ENCODE measurements around the gene DXO.
A peak's percentile ranks its signal among the peaks of the same experiment; 100 is the strongest.
"Not testable (repeated sequence)": the region's sequence is repeated elsewhere in the genome, so short reads cannot be mapped to it uniquely, and the experiment has no call there.

The DXO gene

DNA sequence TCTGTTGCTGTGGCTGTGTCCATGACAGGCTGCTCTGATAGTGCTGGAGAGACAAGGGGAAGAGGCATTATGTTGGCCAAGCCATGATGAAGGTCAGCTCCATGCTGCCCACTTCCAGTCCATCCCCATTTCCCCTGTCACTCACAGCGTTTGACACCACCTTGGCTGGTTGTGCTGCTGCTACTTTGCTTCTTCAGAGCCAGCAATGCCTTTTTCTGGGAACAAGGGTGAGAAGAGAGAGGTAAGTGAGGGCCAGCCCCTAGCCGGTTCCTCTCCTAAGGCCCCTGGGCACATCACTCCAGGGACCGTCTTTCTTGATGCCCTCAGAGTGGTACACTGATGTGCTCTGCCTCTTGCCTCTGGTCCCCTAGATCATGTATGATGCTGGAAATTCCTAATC lies 15.1 kb downstream of the DXO start:
- no peak for DNase-seq

DNA sequence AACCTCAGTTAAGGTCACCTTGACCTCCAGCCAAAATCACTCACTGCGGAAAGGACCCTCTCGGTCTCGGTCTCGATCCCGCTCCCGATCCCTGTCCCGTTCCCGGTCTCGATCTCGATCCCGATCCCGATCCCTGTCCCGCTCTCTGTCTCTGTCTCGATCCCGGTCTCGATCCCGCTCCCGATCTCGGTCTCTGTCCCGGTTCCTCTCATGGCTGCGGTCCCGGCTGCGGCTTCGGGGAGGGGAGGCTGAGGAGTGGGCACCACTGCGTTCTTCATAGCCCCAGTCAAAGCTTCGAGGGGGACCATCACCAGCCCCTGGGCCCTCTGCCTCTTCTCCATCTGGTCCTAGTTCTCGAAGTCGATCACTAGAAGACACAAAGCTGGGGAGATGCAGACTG lies 17.4 kb downstream of the DXO start:
- DNase-seq, result no peak

DNA sequence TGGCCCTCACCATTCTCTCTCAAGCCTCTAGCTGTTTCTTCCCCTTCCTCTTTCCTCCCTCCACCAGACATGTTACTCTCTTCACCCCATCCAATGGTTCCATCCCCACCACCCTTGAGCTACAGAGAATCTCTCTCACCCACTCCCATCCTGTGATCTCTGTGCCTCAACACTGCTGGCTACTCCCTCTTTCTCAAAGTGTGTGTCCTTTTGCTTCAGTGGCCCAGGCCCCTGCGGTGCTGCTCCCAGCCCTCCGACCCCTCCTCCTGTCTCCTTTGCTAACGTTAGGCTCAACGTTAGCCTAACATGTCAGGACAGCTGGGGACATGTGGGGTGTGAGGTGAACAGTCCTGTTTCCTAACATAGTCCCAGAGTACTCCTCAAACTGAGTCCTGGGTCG lies 19.0 kb downstream of the DXO start:
- DNase-seq, result no peak

DNA sequence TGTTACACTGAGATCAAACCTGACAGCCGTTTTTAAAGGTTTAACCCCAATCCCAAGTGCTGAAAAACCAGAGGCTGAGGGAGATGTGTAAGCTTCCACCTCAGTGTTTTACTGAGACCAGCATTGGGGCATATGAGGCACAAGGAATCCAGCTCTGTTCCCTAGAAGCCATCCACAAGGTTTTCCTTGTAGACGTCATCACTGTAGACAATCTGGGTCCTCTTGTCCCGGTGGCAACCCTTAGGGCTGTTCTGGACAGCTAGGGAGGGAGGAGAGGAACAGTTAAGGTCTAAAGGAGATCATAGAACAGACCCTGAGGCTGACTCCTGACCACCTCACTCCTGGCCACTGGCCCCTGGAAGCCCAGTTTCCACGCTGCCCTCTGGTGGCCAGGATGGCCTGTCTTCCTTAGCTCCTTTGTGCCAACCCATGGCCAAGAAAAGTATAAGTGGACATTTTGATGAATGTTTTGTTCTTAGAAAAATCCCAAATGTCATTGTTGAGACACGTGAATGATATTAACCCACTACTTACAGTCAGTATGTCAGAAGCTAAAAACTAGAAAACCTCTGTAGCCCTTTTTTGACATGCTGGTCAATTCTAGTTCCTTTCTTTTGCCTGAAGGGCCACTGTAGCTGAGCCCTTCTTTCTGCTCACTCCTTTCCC lies 19.7 kb downstream of the DXO start:
- DNase-seq, result peak; percentile 46

DNA sequence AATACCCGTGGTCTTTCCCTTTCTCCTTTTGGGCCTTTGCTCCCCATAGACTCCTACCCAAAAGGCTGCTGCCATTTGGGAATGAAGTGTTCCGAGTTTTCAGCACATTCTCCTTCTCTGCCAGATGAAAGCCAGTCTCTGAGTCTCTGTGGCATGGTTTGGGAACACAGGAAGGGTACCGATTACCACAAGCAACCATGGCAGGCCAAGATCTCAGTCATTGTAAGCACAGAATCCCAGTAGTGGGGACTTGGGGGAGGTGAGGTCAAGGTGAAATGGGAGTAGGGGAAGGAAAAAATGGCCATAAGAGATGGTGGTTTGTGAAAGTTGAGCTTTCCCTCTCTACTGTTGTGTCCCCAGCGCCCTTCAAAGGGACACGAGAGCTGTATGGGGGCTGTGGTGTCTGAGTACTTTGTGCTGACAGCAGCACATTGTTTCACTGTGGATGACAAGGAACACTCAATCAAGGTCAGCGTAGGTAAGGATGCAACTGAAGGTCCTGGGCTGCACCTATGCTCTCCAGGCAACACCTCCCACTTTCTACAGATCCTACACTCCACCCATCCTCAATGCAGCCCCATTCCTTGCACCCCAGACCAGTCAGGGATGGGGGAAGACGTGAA lies 21.9 kb downstream of the DXO start:
- no peak for DNase-seq

DNA sequence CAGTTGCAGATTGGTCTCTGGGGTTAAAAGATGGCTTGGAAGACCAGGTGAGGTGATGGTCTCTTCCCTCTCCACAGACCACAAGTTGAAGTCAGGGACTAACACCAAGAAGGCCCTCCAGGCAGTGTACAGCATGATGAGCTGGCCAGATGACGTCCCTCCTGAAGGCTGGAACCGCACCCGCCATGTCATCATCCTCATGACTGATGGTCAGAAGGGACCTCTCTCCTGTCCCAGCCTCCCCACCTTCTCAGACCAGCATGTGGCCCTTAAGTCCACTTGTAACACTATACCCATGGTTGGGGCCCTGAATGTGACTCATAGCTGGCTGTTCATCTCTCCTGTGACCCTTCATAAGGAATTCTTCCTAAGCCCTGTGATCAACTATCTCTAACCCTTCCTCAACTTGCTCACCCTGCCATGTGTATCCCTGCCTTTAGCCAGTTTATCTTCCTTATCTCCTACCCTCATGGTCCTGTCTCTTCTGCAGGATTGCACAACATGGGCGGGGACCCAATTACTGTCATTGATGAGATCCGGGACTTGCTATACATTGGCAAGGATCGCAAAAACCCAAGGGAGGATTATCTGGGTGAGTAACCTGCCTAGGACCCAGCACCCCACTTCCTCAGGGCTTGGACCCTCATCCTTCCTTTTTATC lies 23.1 kb downstream of the DXO start:
- DNase-seq, result no peak

DNA sequence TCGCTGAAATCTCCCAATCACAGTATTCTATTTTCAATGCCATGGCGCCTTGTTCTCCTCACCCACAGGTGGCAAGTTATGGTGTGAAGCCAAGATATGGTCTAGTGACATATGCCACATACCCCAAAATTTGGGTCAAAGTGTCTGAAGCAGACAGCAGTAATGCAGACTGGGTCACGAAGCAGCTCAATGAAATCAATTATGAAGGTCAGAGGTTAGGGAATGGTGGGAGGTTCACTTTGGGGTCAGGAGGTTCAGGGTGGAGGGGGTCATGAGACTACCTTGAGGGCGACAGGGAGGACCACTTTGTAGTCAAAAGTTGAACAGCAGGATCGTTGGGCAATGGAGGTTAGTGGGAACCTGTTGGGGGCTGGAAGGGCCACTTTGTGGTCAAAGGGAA lies 23.6 kb downstream of the DXO start:
- DNase-seq, result no peak

DNA sequence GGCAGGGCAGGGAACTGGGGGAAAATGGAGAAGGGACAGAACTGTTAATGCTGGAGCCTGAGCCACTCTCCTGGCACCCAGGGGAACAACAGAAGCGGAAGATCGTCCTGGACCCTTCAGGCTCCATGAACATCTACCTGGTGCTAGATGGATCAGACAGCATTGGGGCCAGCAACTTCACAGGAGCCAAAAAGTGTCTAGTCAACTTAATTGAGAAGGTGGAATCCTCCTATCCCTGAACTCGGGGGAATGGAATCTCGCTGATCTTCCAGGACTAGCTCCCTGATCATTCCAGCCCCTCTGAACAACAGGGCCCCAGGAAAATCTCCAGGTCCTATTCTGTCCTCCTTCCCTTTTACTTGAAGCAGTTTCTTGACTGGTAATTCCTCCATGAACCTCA lies 24.1 kb downstream of the DXO start:
- DNase-seq, result no peak

DNA sequence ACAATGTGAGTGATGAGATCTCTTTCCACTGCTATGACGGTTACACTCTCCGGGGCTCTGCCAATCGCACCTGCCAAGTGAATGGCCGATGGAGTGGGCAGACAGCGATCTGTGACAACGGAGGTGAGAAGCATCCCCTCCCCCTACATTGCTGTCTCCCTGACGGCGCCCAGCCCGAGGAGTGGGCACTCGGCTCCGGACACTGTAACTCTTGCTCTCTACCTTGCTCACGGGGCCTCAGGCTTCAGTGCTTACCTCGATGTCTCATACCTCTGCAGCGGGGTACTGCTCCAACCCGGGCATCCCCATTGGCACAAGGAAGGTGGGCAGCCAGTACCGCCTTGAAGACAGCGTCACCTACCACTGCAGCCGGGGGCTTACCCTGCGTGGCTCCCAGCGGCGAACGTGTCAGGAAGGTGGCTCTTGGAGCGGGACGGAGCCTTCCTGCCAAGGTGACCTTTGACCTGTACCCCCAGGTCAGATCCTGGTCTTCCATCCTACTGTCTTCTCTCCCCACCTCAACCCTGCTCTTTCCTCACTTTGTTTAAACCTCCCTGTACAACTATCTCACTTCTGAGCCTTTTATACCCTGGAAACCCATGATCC lies 24.8 kb downstream of the DXO start:
- DNase-seq, result no peak

DNA sequence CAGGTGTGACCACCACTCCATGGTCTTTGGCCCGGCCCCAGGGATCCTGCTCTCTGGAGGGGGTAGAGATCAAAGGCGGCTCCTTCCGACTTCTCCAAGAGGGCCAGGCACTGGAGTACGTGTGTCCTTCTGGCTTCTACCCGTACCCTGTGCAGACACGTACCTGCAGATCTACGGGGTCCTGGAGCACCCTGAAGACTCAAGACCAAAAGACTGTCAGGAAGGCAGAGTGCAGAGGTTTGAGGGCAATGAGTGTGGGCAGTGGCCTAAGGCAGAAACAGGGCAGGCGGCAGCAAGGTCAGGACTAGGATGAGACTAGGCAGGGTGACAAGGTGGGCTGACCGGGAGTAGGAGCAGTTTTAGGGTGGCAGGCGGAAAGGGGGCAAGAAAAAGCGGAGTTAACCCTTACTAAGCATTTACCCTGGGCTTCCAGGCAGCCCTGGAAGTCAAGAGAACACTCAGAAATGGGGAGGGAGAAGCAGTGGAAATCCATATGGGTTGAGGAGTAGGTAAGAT lies 25.5 kb downstream of the DXO start:
- DNase-seq, result no peak

DNA sequence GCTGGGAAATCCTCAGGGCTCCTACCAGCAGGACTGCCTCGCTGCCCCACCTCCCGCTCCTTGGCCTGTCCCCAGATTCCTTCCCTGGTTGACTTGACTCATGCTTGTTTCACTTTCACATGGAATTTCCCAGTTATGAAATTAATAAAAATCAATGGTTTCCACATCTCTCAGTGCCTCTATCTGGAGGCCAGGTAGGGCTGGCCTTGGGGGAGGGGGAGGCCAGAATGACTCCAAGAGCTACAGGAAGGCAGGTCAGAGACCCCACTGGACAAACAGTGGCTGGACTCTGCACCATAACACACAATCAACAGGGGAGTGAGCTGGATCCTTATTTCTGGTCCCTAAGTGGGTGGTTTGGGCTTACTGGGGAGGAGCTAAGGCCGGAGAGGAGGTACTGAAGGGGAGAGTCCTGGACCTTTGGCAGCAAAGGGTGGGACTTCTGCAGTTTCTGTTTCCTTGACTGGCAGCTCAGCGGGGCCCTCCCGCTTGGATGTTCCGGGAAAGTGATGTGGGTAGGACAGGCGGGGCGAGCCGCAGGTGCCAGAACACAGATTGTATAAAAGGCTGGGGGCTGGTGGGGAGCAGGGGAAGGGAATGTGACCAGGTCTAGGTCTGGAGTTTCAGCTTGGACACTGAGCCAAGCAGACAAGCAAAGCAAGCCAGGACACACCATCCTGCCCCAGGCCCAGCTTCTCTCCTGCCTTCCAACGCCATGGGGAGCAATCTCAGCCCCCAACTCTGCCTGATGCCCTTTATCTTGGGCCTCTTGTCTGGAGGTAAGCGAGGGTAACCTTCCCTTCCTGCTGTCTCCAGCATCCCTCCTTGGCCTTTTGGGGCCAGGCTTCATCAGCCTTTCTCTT lies 26.2 kb downstream of the DXO start, which contains the start of gene CFB:
TSS of gene CFB (plus strand) at position 589 of the 863 bp plus-strand sequence. CDS start at position 716, 127 bp downstream.
- DNase-seq, result no peak

DNA sequence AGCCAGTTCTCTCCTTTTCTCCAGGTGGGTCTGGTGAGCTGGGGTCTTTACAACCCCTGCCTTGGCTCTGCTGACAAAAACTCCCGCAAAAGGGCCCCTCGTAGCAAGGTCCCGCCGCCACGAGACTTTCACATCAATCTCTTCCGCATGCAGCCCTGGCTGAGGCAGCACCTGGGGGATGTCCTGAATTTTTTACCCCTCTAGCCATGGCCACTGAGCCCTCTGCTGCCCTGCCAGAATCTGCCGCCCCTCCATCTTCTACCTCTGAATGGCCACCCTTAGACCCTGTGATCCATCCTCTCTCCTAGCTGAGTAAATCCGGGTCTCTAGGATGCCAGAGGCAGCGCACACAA lies 26.8 kb downstream of the DXO start:
- no peak for DNase-seq

DNA sequence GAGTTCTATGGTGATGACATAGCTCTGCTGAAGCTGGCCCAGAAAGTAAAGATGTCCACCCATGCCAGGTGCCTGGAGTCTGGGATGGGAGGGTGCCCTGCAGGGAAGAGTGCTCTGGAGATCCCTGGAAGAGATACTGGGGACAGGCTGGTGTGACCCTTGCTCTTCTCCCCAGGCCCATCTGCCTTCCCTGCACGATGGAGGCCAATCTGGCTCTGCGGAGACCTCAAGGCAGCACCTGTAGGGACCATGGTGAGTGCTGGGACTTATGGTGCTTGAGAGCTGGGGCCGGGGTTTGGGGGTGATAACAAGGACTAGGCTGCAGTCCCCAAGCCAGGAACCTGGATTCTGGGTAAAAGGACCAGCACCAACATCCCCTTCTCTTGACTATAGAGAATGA lies 28.2 kb downstream of the DXO start:
- DNase-seq, result no peak

DNA sequence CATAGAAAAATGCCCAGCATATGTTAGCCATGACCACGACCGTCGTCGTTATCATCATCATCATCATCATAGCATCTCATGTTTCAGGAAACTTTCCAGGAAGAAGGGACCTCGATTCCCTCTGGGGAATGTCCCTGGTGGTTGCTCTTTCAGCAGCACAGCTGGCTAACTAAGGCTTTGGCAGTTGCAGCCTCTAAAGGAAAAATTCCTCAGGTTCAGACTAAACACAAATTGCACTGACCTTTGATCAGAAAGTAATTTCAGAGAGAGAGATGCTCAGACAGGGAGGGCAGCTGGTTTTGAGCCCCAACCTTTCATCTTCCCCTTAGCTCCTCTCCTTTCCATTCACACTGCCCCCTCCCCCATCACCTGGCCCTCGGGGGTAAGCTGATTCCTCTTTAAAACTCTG lies 31.7 kb downstream of the DXO start:
- no peak for DNase-seq

DNA sequence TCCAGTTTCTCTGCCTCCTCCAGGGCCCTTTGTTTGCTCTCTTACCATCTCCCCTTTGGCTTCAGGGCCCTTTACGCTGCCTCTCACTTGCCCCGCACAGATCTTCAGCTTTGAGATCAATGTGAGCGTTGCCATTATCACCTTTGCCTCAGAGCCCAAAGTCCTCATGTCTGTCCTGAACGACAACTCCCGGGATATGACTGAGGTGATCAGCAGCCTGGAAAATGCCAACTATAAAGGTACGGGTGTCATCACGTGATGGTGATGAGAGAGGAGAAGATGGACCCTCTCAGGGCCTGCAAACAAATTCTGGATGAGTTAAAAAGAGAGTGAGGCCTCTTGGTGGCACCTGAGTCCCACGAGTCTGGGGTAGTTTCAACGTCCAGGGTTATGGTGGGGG lies 36.1 kb downstream of the DXO start:
- no peak for DNase-seq

DNA sequence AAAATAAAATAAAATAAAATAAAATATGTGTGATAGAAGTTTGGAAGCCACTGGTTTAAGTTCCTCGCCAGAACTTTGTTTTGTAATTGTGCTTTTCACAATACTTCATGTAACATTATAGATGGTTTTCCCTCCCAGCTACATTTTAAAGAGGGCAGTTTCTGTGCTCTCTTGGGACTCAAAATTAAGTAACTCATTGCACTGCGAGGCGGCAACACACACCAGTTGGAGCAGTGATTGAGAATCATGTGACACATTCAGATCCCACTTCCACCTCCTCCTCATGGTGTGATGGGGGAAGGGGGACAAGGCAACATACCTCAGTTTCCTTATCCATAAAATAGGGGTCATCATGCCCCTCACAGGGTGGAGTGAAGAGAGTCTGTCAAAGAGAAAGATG lies 36.9 kb downstream of the DXO start:
- no peak for DNase-seq

DNA sequence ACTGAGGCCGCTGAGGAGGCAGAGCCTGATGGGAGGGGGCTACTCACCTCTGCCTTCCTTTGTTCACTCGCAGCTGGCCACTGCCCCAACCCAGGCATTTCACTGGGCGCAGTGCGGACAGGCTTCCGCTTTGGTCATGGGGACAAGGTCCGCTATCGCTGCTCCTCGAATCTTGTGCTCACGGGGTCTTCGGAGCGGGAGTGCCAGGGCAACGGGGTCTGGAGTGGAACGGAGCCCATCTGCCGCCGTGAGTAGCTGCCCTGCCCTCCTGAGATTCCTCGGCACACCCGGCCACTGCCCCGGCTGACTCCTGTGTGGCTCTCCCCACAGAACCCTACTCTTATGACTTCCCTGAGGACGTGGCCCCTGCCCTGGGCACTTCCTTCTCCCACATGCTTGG lies 38.4 kb downstream of the DXO start:
- no peak for DNase-seq

DNA sequence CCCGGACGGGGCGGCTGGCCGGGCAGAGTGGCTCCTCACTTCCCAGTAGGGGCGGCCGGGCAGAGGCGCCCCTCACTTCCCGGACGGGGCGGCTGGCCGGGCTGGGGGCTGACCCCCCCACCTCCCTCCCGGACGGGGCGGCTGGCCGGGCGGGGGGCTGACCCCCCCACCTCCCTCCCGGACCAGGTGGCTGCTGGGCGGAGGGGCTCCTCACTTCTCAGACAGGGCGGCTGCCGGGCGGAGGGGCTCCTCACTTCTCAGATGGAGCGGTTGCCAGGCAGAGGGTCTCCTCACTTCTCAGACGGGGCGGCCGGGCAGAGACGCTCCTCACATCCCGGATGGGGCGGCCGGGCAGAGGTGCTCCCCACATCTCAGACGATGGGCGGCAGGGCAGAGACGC lies 39.8 kb downstream of the DXO start:
- not testable (repeated sequence) for DNase-seq

DNA sequence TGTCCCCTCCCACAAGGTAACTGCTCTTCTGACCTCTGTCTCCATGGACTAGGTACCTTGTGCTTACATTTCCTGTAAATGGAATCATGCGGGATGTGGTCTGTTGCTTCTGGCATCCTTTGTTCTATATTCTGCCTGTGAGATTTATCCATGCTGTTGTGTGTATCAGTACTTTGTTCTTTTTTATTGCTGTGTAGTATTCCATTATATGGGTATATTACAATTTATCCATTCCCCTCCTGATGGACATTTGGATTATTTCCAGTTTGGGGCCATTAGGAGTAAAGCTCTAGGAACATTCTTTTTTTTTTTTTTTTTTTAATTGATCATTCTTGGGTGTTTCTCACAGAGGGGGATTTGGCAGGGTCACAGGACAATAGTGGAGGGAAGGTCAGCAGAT lies 41.0 kb downstream of the DXO start:
- no peak for DNase-seq

DNA sequence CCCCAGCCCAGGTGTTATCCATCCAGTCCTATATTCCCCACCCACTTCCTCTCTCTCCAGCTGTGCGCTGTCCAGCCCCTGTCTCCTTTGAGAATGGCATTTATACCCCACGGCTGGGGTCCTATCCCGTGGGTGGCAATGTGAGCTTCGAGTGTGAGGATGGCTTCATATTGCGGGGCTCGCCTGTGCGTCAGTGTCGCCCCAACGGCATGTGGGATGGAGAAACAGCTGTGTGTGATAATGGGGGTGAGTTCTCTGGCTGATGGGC lies 43.3 kb downstream of the DXO start:
- DNase-seq, result no peak

DNA sequence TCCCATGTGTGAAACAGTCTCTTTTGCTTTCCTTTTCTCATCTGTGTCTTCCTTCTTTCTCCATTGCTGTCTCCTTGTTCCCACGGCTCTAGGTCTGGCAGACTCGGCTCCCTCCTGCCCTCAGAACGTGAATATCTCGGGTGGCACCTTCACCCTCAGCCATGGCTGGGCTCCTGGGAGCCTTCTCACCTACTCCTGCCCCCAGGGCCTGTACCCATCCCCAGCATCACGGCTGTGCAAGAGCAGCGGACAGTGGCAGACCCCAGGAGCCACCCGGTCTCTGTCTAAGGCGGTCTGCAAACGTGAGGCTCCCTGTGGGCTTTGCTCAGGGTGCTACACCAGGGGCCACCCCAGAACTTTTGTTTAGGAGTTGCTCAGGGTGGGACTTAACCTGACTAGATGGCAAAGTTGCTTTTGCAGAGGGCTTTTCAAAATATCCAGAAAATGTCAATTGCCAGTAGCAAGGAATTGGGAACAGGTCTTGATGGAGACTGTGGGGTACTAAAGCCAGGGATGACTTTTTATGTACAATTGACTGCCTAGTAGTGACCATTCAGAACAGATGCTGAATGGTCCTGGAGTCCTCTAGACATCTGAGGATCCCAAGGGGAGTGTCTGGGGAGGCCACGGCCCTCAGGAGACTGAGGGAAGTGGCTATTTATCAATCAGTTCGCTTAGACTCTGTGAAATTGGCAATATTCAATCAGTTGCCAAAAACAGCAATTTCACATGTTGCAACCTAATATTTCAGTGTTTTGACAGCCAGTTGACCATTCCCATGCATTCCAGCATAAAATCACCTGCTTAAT lies 43.9 kb downstream of the DXO start:
- DNase-seq, result no peak

DNA sequence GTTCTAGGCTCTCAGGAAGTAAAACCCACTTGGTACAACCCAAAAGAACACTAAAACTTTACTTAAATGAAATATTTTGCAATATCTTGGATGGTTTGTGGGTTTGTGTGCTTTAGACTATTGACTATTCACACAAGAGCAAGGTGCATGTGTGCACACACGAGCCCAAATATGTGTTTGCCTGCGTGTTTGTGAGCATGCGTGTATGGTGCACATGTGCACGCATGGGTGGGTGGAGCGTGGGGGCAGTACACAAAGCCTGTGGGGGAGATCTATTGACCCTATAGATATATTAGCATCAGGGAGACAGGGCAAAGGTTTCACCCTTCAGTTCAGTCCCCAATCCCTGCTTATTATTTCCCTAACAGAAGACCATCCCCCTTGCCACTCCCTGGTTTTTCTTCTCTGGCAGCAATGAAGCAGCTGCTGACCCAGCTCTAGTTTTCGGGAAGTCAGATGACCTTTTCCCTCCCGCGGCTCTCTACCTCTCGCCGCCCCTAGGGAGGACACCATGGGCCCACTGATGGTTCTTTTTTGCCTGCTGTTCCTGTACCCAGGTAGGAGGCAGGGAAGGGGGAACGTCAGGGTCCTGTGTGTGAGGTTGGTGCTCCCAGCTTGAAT lies 44.6 kb downstream of the DXO start, which contains the start of gene C2:
TSS of gene C2 (plus strand) at position 476 of the 621 bp plus-strand sequence. CDS start at position 512, 36 bp downstream.
- no peak for DNase-seq

Data from CD4-positive, alpha-beta T cell treated with Interleukin-6 for 4 hours (primary cell).